Measurements from ENCODE around the gene F12. TPM values are rescaled to one million over a fixed set of nuclear protein-coding genes. Genes with fewer than 3 reads are reported as not detected.
"Not testable (repeated sequence)": the region's sequence is repeated elsewhere in the genome, so short reads cannot be mapped to it uniquely, and the experiment has no call there.

Gene F12
- total RNA-seq, 1 donor = 0.27 TPM

DNA sequence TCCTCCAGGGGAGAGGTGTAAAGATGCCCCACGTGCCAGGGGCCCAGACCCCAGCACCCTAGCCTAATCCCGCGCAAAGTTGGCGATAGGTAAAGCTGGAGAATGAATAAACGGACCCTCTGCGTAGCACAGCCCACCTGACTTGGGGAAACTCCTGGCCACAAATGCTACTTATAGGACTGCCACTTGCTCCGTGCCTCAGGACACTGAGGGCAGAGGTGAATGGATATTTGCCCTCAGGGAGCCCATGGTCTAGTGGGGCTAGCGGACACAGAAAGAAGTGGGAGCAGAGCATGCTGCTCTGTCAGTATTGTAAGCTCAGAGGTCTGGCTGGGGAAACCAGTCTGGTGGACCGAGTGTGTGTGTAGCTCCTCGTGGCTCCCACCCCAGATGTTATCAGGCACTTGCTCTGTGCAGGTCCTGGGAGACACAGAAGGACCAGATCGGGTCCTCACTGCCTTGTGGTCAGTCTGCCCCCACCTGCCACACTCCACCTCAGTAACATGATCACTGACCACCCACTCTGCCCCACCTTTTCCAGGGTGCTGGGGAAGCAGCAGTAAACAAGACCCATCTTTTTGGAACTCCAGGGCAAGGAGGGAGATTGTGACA is 18.0 kb upstream of the F12 start:
- DNase-seq (ENCODE audit: low read depth) = no peak
- TF ChIP-seq, protein P1, sequence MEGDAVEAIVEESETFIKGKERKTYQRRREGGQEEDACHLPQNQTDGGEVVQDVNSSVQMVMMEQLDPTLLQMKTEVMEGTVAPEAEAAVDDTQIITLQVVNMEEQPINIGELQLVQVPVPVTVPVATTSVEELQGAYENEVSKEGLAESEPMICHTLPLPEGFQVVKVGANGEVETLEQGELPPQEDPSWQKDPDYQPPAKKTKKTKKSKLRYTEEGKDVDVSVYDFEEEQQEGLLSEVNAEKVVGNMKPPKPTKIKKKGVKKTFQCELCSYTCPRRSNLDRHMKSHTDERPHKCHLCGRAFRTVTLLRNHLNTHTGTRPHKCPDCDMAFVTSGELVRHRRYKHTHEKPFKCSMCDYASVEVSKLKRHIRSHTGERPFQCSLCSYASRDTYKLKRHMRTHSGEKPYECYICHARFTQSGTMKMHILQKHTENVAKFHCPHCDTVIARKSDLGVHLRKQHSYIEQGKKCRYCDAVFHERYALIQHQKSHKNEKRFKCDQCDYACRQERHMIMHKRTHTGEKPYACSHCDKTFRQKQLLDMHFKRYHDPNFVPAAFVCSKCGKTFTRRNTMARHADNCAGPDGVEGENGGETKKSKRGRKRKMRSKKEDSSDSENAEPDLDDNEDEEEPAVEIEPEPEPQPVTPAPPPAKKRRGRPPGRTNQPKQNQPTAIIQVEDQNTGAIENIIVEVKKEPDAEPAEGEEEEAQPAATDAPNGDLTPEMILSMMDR (IDR thresholded peaks at IDR 0.05; ENCODE audit: insufficient read depth, low read length) = no peak
- H3K4me3 ChIP-seq (ENCODE audit: low read depth, low read length) = peak overlapping the region; percentile 81

DNA sequence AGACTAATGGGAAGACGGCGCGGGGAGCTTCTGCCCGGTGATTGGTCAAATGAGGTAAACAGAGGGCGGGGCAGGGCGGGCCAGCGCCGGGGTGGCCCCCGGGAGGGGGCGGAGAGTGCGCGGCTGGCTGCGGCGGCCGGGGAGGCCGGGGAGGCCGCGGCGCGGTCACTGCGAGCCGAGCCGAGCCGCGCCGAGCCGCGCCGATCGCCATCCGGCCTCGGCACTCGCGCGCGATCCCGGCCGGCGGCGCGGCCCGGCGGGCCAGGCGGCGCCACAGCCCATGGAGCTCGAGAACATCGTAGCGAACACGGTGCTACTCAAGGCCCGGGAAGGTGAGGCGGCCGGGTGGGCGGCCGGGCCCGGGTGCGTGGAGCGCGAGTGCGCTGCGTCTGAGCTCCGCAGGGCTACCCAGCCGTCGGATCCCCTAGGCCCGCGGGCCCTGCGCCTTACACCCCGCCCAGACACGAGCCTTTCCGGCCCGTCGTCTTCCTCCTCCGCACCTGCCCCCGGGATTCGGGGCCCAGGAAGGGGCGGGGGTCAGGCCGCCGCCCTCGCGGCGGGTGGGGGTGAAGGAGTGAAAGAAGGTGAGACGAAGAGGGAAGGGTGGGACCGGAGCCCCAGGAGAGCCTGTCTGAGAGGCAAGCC is 17.3 kb upstream of the F12 start, which contains the start of gene GRK6:
Gene GRK6 (plus strand): TSS at position 111 of the 645 bp plus-strand sequence. CDS start 170 bp downstream, at position 281.
- no peak for DNase-seq (ENCODE audit: low read depth)
- TF ChIP-seq, protein P1 (IDR thresholded peaks at IDR 0.05; ENCODE audit: insufficient read depth, low read length) = no peak
- peak within 1 kb of the TSS; percentile 81 for H3K4me3 ChIP-seq (ENCODE audit: low read depth, low read length)

DNA sequence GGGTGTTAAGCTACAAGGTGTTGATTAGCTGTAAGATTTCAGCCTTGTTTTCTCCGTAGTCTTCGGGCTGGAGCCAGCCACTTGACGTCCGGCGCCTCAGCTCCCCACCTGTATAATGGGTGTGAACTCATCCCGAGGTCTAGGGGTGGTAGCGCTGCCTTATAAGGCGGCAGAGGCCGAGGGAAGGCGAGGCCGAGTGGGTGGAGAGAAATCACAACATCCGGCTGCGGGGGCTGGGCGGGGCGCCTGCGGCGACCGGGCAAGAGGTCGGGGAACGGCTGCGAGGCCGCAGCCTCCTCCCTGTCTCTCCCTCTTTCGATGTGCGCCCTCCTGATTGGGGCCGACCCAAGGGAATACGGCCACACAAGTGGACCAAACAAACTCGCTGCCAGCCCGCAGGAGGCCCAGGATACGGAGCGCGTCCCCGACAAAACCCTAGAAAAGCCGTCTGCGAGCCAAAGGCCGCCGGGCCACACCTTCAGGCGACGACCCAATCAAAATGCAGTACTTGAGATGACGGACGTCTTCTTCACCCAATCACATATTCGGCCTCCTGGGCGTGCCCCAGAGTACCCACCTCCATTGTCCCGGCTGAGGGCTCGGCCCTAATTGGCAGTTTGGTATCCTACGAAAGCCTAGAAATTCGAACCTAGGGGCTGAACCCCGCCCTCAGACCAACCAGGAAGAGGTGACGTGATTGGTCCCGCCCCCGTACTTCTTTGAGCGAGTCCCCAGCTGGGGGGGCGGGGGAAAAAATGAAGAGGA is 16.6 kb upstream of the F12 start:
- TF ChIP-seq, protein P1 (IDR thresholded peaks at IDR 0.05; ENCODE audit: insufficient read depth, low read length) = no peak
- DNase-seq (ENCODE audit: low read depth) = peak; percentile 100
- H3K4me3 ChIP-seq (ENCODE audit: low read depth, low read length) = peak overlapping the region; percentile 71

DNA sequence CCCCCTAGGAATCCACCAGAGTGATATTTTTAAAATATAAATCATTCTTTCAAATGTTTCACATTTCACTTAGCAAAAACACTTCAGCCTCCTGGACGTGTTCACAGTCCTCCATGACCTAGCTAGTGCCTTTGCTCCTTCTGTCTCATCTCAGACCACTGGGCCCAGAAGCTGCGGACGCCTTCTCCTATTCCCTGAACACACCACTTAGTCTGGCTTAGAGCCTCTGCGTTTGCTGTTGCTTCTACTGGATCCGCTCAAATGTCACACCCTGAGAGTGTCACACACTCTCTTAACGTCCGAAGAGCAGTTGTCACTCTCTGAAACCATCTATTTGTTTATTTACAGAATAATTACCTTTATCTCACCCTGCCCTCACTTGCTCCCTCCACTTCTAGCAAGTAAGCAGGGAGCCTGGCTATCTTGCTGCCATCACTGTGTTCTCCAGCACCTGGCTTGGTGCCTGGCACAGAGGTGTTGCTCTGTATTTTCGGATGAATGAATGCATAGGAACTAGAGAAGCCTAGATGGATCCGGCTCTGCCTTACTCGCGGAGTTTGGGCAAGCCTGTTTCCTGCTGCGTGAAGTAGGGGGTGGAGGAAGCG is 15.9 kb upstream of the F12 start:
- H3K4me3 ChIP-seq (ENCODE audit: low read depth, low read length) = peak overlapping the region; percentile 71
- TF ChIP-seq, protein P1 (IDR thresholded peaks at IDR 0.05; ENCODE audit: insufficient read depth, low read length) = no peak
- peak; percentile 16 for DNase-seq (ENCODE audit: low read depth)

DNA sequence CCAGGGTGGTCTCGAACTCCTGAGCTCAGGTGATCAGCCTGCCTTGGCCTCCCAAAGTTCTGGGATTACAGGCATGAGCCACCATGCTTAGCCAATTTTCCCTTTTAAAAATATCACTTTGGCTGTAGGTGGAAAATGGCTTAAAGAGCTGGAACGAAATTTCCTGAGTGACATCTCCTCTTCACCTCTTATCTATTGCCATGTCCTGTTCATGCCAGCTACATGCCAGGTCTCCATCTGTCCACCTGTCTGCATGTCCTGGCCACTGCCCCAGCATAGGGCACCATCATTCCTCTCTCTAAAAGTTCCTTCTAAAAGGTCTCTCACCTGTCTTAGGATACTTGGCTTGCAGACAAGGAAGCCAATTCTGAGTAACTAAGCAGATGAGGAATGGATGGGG is 14.3 kb upstream of the F12 start:
- no peak for DNase-seq (ENCODE audit: low read depth)
- TF ChIP-seq, protein P1 (IDR thresholded peaks at IDR 0.05; ENCODE audit: insufficient read depth, low read length) = no peak
- H3K4me3 ChIP-seq (ENCODE audit: low read depth, low read length) = no peak overlapping the region

DNA sequence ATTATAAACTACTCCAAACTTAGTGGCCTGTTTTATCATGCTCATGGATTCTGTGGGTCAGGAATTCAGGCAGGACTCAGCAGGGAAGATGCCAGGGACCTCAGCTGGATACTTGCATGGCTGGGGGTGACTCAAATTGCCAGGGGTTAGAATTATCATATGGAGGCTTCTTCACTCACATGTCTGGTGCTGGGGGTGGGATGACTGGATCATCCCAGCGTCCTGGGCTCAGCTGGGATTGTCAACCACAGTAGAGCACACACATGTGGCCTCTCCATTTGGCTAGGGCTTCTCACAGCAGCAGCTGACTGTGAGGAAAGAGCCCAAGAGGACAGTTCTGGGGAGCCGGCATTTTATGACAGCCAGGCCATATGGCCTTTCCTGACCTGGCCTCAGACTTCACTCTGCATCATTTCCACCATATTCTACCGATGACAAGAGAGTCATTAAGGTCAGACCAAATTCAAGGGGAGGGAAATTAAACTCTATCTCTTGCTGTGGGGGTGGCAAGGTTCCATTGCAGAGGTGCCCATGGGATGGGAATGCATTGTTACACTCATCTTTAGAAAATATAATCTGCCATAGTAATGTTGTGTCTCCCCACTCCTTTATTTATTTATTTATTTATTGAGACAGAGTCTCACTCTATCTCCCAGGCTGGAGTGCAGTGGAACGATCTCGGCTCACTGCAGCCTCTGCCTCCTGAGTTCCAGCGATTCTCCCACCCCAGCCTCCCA is 11.9 kb upstream of the F12 start:
- DNase-seq (ENCODE audit: low read depth) = no peak
- TF ChIP-seq, protein P1 (IDR thresholded peaks at IDR 0.05; ENCODE audit: insufficient read depth, low read length) = no peak
- H3K4me3 ChIP-seq (ENCODE audit: low read depth, low read length) = no peak overlapping the region

DNA sequence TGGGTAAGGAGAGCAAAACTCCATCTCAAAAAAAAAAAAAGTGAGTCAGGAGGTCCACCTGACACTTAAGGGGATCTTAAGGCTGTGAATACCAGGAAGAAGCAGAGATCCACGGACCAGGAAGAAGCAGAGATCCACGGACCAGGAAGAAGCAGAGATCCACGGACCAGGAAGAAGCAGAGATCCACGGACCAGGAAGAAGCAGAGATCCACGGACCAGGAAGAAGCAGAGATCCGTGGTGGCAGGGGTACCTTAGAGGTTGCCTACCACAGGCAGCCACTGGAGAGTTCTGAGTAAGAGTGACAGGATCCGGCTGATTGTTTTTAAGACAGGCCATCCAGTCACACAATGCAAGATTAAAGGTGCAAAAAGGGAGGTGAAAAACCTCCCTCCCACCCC is 11.1 kb upstream of the F12 start:
- H3K4me3 ChIP-seq (ENCODE audit: low read depth, low read length); DNase-seq (ENCODE audit: low read depth): not testable (repeated sequence)

All from fibroblast of the aortic adventitia (primary cell).